ENCODE measurements around the gene SDK1.

Gene SDK1

DNA sequence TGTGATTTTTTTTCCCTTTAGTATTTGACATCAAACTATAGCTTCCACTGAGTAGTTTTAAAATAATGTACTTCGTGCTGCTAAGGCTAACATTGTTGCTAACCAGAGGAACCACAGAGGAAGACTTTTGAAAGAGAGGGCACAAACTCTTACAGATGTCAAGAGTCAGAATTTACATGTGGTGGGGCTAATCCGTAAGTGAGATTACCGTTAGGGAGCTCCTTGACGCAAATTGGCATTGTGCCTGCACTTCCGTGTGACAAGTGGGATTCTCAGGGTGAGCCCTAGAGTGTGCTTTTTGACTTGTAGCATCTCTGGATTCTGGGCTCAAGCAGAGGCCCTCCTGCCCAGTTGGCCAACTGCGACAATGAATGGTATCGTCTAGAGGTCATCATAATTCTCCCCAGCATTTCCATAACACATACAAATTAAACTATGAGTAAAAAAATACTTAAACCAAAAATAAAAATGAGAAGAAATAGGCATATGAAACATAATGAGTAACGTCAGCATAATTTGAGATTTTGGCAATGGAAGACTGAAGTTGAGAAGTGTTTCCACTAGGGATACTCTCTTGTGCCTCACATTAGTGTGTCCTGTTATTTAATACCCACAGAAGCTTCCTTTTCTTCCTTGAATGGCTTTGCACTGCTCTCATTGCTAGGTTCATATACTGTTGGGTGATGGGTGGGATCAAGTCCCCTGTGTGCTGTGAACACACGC lies 164.0 kb downstream of the SDK1 start:
- DNase-seq = no peak

DNA sequence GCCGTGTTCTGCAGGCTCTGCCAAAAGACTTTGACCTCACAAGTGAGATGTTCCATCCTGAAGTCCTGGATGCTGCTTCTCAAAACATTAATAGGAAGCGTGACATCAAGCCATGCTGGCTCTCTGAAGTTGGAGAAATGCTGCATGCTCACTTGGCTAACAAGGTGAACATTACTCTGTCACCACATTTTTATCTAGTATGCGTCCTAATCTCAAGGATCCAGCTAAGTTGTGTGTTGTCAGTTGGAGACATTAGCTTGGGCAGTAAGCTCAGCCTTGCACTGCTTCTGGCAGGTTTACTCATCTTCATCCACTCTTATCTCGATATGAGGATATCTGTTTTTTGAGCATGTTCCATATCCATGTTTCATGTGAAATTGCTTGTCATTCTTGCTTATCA lies 165.2 kb downstream of the SDK1 start:
- DNase-seq = no peak

DNA sequence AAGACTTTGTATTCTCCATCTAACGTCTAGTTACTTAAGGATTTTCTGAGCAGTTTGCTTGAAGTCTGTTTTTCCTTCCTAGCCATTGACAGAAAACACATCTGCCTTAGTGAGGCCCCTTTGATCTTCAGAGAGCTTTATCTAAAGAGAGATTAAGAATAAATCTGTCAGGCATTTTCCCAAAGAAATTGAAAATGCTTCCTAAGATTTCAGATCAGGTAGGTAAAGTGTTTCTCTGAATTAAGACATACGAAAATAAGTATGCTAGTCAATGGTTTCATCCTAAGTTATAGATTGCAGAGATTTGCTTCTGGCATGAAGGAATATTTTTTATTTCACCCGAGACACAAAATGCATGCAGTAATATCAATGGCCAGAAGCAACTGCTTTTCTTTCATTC lies 168.6 kb downstream of the SDK1 start:
- DNase-seq = no peak

DNA sequence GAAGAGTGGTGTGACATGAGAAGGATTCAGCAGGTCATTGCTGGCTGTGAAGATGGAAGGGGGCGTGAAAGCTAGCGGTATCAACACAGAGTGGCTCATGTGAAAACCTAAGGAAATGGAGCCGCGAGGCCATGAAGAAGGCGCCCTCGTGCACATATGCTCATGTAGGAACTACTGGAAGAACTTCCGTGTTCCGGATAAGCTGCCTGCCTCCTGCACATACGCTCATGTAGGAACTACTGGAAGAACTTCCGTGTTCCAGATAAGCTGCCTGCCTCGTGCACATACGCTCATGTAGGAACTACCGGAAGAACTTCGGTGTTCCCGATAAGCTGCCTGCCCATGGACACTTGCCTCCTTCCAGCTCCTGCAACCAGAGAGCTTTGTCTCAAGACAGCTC lies 179.1 kb downstream of the SDK1 start:
- DNase-seq = no peak

DNA sequence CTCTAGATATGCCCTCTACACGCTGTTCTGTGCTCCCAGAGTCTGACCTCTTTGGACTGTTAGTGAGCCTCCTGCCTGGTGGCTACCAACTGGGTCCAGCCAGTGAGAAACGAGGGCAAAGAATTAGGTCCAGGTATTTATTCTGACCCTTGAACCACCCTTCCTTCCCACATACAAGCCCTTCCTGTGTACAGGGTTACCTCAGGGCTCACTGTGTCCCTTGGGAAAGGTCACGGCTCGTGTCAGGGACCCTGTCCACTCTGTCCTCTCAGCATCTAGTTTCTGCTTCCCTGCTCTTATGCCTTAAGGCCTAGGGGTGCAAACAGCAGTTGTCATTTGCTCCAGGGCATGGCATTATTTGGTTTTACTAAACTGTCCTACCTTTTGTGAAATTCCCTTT lies 180.4 kb downstream of the SDK1 start:
- no peak for DNase-seq

DNA sequence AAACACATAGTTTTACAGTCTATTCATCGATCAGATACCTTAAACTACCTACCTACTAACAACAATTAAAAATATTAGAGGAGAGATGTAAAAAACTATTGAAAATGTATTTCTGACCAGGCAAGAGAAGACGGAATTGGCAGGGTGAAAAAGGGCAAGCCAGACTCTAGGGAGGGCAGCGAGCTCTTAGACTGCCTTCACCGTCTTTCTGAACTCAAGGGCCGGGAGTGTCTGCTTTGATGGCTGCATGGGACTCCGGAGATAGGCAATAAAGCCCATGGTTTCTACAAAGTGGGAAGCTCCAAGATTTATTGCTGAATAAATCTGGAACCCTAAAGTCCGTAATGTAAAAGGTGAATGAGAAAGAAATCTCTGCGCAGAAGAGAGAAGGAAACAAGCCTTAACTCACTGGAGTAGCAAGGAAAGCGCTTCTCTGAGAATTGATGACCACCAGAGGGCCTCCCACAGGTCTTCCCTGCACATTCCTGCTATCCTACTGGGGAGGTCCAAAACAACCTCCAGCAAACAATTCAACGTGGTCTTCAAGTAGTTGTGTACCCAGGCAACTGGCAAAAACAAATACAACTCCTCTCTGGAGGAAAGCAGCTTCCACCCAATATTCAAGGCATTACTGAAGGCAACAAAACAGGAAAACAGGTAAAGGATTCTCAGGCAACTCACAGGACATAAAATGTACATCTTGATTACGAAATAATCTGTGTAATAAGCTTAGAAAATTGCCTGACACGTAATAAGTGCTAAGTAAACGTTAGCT lies 181.3 kb downstream of the SDK1 start:
- DNase-seq = no peak

DNA sequence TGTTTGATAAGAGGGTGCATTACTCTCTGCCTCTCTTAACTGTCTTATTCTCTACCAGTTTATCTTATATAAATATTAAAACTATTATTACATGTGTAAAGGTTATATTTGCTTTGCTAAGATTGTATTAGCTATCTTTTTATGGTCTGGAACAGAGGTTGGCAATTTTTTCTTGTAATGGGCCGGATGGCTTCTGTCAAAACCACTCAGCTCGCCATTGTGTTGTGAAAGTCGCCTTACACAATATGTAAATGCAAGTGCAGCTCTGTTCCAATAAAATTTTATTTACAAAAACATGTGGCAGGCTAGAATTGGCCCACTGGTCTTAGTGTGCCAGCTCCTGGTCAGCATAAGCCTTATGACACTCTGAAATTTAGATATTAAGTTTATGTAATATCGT lies 185.8 kb downstream of the SDK1 start:
- DNase-seq = no peak

DNA sequence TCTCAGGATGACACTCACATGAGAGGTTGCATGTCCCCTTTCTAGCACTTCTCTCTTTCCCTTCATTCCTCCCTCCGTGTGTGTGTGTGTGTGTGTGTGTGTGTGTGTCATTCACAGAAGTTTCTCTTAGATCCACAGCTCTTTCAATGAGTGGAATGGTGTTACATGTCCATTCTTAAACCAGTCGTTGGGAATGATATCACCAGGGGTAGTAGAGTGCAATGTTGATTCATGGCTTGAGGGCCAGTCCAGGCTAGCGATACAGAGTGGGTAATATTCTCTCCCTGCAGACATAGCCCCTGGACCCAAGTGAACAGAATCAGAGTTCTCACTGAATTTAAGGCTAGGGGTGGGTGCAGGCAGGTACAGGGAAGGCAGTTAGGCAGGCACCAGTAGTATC lies 187.8 kb downstream of the SDK1 start:
- DNase-seq = no peak

DNA sequence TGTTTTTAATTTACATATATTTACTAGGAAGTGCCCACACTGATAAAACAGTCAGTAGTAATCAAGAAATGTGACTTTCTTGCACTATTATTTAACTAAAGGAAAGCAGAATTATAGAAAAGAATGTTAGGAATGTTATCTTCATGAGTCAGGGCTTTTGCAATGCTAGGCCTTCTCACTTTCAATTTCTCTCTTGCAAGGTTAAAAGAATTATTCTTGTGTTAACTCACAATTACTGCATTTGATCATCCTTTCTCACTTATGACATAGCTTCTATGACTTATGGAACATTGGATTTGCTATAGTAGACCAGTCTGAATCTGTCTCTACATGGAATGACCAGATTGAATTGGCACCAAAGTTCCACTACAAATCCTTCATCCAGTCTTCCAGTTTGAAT lies 192.4 kb downstream of the SDK1 start:
- DNase-seq = no peak

DNA sequence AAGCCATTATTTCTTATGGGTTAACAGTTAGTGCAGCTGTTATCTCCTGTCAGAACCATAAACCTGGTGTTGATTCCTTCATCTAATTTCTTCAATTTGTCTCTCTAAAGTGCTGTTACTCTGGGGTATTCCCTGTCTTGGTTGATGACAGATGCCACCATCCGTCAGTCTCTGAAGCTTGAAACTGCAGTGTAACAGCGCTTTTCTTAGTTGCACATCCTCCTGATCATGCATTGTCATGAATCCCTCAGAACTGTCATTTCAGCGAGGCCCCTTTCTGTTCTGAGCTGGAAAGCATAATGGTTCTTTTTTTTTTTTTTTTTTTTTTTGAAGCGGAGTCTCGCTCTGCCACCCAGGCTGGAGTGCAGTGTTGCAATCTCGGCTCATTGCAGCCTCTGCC lies 193.9 kb downstream of the SDK1 start:
- DNase-seq = no peak

DNA sequence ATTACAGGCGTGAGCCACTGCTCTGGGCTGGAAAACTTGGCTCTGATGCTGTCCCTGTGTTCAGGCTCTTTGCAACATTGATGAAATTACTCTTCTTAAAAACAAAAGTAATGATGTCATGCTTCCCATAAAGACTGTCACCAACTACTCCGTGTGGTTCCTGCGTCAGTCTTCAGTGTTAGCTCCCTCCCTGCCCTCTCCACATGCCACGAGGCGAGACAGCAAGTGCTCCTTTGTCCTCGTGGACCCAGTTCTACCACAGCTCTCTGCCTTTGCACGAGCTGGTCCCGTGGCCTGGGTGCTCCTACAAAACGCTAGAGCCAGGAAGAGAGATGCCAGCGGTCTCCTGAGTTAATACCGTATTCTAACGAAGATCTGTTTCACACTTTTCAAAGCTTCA lies 194.5 kb downstream of the SDK1 start:
- no peak for DNase-seq

DNA sequence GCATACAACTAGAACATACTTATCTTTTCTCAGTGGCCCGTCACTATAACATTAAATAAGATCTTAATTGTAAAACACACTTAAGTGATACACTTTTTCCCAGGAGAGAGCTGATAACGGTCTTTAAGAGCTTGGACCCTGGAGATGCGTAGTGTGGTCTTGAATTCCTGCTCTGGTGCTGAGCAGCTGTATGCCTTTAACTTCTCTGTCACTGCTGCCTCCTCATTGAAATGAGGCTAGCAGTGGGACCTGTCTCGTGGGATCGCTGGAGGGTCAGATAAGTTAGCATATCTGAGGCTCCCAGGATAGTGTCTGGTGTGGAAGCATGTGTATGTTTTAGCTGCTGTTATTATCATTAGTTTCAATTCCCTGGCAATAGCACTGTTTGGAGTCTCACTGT lies 194.9 kb downstream of the SDK1 start:
- no peak for DNase-seq

DNA sequence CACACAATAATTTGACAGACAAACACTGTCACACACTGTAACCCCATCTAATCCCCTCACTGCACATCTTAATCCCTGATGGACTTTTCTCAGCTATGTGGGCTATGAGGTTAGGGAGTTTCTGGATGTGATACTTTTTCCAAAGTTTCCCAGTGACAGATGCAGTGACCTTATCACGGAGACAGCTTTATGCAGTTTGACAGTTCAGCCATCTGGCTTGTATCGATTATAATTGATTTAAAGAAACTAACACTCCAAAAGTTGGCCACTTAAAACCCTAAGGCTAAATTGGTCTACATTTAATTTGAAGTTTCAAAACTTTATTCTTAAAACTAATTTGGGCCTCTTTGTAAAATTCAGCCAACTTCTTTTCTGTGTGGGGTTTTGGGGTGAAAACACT lies 196.7 kb downstream of the SDK1 start:
- no peak for DNase-seq

DNA sequence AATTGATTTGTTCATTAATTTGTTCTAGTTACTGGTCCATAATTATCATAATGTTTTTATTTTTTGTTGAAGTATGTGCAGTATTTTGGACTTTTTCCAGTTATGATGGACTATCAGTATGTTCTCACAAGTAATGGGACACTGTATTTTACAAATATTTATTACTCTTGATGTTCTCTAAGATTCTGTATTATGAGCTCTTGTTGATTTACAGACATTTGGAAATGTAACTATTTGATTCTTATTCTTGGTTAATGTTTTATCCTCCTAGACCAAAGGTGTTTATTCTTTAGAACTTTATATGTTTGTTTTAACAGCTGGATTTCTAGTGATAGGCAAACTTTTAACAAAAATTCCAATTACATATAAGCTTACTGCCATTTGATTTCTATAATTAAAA lies 200.6 kb downstream of the SDK1 start:
- DNase-seq = no peak

DNA sequence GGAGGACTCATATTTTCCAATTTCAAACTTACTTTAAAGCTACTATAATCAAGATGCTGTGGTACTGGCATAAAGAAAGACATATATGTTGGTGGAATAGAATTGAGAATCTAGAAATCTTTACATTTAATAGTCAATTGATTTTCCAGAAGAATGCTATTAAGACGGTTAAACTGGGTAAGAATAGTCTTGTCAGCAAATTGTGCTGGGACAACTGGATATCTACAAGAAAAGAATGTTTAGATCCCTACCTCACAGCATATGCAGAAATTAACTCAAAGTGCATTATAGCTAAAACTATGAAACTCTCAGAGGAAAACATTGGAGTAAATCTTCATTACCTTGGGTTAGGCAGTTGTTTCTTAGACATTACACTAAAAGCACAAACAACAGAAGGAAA lies 203.3 kb downstream of the SDK1 start:
- DNase-seq = no peak

DNA sequence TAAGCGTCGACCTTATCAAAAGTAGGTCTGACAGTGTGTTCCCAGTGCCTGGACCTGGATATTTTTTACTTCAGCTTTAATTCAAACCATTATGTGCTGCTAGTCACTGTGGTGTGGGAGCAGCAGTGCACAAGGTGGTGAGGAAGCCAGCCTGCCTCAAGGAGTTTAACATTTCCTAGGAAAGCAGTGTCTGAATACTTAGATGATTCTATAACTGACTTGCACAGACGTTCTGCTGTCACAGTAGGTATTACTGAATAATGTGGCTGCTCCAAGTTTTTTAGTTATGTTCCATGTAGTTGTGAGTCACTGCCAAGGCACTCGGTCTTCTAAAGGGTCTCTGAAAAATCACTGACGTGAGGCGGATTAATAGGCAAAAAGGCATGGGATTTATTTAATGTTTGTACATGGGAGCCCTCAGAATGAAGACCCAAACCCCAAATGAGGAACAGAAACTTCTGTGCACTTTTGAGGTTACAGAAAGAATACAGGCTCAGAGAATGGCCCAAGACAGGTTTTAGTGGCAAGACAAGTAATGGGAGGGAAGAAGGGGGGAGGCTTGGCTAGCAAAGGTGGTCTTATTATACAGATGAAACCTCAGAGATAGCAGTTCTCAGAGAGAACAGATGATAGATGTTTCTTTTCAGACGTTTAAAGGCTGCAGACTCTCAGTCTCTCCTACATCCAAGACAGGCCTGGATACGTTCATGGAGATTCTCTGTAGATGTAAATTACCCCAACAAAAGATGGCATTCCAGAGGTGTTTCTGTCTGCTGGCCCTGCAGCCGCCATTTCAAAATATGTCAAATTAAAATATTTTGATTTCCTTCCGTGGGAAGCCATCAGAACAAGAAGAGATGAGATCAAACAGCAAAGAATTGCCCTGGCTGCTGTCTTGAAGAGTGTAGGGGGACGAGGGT lies 209.3 kb downstream of the SDK1 start:
- DNase-seq = no peak

DNA sequence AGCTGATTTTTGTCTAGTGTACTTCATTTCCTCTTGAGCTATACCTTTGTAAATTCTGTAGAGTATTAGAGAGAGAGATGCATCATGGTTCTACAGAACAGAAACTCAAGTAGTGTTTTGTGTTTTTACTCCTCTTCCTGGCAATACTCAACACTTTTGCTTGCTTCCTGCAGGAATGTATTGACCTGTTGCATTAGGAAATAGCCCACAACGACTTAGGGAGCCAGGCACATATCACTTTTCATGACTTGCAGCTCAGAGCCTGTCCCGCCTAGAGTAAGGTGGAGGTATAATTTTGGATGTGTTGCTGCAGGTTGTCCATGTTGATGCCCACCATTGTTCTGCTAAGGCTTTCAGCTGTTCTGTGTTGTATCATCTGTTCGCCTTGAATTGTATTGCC lies 216.3 kb downstream of the SDK1 start:
- no peak for DNase-seq

DNA sequence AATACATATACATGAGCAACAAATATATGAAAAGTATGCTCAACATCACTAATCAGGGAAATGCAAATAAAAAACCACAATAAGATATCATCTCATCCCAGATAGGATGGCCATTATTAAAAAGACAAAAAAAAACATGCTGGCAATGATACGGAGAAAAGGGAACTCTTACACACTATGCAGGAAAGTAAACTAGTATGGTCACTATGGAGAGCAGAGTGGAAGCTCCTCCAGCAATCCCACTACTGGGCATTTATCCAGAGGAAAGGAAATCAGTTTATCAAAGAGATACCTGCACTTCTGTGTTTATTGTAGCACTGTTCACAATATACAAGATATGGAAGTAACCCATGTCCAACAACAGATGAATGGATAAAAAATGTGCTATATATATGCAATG lies 217.5 kb downstream of the SDK1 start:
- DNase-seq = no peak

DNA sequence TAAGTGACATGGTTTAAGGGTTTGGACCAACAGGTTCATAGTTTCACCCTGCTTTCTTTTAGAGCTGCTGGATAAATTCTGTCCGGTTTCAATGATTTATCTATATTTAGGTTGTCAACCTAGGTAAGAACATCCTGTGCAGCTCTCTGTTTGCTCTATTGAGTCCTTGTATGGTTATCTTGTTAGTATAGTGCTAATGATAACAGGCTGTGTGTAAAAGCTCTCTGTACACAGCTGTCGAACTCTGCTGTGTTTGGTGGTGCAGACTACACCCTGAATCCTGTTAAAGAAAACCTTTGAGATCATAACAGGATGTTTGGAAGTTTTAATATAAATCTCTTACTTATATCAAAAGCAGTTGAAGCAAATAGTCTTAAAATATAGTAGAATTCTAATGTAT lies 219.2 kb downstream of the SDK1 start:
- DNase-seq = peak; percentile 39

DNA sequence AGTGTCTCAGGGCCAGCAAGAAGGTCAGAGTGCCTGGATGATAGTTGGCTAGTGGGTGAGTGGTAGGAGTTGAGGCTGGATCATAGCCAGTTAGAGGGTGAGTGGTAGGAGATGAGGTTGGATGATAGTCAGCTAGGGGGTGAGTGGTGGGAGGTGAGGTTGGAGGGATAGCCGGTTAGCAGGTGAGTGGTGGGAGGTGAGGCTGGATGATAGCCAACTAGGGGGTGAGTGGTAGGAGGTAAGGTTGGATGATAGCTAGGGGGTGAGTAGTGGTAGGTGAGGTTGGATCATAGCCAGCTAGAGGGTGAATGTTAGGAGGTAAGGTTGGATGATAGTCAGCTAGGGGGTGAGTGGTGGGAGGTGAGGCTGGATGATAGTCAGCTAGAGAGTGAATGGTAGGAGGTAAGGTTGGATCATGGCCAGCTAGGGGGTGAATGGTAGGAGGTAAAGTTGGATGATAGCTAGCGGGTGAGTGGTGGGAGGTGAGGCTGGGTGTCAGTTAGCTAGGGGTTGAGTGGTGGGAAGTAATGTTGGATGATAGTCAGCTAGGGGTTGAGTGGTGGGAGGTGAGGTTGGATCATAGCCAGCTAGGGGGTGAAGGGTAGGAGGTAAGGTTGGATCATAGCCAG lies 226.6 kb downstream of the SDK1 start:
- DNase-seq = no peak

DNA sequence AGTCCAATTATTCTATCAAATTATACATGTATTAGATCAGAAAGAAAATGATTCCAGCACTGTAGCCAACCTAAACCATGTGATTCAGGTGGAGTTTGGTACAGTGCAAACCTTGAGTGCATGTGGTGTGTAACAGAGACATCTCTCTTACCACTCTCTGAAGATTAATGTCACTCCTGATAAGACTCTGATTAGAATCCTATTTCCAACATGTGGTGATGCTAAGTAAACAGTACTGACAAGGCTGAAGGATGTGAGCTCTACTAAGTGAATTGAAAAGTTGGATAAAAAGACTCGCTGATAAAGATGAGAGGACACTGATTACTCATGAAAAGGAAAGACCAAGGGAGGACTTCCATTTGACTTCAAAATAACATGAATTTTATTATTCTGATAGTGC lies 232.0 kb downstream of the SDK1 start:
- no peak for DNase-seq

DNA sequence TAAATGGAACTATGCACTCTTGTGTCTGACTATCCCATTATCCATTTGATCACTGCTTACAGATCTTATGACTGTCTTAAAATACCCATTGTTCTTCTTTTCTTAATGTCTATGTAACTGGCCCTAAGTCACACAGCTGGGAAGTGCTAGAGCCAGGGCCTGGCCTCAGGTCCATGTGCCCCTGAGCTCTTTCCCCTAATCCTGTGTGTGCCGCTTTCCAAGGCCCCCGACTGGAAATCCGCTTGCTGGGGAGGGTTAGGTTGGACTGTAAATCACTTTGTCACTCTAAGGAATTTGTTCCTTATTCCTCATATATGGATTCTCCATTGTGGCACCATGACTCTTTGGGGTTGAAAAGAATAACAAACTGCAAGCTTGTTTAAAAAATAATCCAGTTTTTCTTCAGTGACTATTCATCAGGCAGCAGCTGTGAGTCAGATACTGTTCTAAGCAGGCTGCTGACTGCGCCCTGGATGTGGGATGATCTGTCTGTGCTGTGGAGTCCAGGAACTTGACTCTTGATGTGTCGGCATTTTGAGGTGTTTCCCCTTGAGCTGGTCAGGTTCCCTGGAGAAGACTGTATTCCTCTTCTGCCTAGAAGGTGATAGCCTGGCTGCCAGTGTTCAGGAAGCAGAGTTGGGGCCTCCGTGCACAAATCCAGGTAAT lies 236.3 kb downstream of the SDK1 start:
- no peak for DNase-seq

DNA sequence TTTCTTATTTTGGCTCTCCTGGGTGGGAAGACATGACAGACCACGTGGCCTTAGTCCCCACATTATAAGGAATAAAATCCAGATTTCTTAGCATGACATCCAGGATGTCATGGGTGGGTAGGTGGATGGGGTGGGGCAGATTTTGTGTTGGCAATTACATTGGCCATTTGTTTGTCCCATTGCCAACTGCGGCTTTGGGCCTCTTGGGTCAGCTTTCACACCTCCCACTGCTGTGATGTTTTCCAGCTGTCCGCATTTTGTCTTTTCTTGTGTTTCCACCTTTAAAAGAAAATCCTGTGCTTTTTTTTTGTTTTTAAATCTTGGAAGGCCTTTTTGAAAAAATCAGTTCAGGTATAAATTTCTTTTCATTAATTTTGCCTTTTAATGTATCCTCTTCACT lies 237.0 kb downstream of the SDK1 start:
- no peak for DNase-seq

Data from NCI-H1417 treated with DMSO at 0.1 percent for 48 hours (cell line).